Glomerular endothelial cell (primary cell): ENCODE measurements around the gene OR8K1. TPM values are rescaled to one million over a fixed set of nuclear protein-coding genes. Genes with fewer than 3 reads are reported as not detected.

ENCODE experiments used
- DNase-seq: peaks from one replicate; pipeline ENCODE4 v3.0.0-alpha.2; 2011; ENCODE audit warnings: low read depth, low spot score; ENCODE audit errors: extremely low read depth
- total RNA-seq: library from RNA; depleted of rRNA; stranded (reverse); fragments of >200 nt; gene quantifications from 2 replicates; pipeline ENCODE4 v1.2.3, GENCODE V29; 2015

The OR8K1 gene
- not detected in 2 replicates for total RNA-seq

DNA sequence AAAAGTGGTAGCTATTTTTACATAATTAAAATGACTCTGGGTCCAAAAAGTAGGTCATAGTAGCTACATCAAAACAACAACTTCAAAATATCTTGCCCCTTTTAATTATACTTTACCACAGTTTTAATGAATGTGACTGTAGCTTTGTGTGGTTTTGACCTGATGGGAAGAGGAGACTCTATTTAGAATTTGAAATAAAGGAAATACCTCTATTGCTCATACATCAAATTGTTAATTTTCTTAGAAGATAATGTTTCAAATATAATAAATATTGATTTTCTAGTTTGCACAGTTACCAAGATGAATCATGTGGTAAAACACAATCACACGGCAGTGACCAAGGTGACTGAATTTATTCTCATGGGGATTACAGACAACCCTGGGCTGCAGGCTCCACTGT is at the start of gene OR8K1:
TSS of gene OR8K1 (plus strand) at position 301 of the 400 bp plus-strand sequence. CDS start at position 301, 0 bp downstream.
- no peak for DNase-seq

DNA sequence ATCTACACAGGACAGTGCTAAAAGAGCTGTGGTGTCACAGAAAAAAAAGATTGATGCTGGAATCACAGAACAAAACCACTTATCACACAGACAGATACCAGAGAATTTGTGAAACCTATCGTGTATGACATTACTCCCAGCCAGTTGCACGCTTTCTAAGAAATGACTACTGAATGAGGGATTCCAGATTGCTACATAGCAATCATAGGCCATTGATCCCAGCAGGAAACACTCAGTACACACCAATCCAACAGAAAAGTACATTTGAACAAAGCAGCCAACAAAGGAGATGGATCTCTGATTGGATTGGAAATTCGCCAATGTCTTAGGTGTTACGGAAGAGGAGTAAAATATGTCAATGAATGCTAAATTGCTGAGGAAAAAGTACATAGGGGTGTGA is 48.9 kb upstream of the OR8K1 start:
- DNase-seq = no peak

DNA sequence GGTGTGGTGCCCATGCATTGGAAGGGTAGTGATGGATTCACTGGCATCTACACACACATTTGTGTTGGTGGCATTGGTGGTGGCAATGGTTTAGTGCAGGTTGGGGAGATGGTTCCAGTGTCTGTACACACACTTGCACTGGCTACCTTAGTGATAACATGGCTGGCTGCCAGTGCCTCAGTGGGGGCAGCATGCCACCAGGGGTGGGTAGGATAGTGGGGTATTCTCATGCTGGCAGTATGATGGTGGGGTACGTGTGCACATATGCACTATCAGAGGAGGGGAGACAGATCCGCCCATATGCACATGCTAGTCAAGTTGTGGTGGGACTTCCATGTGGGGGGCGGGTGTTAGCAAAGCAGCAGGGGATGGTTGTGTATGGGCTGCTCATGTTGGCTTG is 38.0 kb upstream of the OR8K1 start:
- no peak for DNase-seq

DNA sequence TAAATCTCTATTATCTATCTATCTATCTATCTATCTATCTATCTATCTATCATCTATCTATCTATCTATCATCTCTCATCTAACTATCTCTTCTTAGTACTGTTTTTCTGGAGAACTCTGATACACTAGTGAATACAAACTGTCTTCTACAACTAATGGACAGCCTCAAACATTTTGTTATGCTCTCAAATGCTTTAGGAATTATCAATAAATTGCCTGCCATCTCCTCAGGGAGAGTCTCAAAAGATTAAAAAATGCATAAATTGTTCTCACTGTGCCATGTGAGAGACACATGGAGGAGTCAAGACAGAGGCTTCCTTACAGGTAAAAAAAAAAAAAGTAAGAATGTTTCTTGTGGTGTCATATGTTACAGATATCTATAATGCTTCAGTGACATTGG is 31.0 kb upstream of the OR8K1 start, which contains the start of gene OR8K3:
TSS of gene OR8K3 (plus strand) at position 301 of the 400 bp plus-strand sequence. CDS start 3,163 bp downstream, outside the sequence.
- no peak for DNase-seq

DNA sequence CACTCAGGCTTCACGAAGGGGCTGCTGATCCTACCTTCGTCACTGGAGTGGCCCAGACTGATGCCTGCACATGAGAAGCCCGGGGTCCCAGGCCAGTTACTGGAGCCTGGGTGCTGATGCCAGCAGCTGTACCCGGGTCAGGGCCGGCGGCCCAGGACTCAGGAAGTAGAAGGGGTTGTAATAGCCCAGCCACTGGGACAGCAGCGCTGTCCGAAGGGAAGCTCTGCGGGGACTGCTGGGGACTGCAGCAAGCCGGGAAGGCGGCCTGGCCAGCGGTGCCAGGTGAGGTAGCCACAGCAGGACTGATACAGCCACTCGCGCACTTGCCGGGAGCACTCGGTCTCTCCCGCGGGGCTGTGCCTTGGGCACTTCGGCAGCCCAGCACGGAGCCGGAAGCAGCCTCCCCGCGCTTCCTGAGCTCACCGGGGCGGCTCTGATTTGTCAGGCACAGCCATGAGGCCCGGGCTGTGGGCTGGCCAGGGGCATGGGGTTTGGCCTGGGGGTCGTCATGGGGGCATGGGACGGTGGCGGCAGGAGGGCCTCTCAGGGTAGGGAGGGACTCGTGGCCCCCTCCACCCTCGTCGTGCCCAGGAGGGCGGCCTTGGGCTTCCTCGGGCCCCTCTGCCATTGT is 13.9 kb upstream of the OR8K1 start:
- DNase-seq = no peak

DNA sequence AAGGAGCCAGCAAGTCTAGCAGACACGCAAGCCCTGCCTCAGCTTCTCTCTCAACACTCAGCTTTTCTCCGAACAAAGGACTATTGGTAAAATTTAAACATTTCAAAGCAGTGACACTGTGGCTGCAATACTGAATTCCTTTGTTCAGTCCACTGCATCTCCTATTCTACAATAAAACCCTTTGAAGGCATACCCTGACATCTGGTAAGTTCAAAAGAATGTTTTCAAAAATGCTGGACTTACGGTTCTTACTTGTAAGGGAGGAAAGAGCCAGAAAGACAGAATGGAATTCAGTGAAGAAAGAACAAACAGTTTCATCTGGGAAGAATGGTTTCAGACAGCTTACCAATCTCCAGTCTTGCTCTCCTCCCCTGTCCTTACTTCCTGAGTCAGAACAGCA is 12.7 kb upstream of the OR8K1 start:
- DNase-seq = no peak

DNA sequence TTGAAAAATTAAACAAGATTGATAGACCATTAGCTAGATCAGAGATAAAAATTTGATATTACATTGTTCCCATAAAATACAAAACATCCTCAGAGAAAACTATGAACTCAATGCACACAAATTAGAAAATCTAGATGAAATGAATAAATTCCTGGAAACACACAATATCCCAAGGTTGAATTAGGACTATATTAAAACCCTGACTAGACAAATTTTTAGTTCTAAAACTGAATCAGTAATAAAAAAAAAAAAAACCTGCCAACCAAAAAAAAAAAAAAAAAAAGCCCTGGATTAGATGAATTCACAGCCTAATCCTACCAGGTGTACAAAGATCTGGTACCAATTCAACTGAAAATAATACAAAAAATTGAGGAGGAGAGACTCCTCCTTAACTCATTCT is 5.5 kb upstream of the OR8K1 start:
- DNase-seq = no peak

DNA sequence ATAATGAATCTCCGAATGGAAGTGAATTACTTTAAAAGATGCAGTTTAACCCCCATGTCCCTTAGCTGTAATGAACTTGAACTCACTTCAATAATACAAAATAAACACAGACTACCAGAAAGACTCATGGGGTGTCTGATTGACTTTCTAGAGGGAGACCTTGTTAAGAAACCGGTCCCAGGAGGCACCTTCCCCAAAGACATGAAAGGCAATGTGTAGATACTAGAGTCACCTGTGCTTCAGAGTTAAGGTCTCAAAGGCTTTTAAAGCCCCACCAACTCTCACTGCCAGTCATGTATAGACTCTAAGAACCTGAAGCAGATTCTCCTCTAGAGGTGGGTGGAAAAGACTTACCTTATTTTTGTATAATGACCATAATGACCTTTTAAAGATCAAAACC is 8.2 kb downstream of the OR8K1 start, which contains the start of gene OR8J1:
TSS of gene OR8J1 (plus strand) at position 301 of the 400 bp plus-strand sequence. CDS start 5,956 bp downstream, outside the sequence.
- DNase-seq = no peak

DNA sequence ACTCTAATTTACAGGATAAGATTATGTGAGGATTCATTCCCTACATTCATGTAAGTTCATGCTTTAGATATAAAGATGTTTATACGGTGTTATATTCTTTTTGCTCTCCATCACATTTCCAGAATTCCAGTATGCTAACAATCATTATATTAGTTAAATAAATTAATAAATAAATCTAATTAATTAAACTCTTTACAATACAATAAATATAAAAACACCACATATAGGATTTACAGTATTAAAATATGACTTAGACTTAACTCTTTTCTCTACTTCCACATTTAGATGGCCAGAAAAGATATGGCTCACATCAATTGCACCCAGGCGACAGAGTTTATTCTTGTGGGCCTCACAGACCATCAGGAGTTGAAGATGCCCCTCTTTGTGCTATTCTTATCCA is 29.5 kb downstream of the OR8K1 start, which contains the start of gene OR8U1:
TSS of gene OR8U1 (plus strand) at position 301 of the 400 bp plus-strand sequence. CDS start at position 301, 0 bp downstream.
- DNase-seq = no peak

DNA sequence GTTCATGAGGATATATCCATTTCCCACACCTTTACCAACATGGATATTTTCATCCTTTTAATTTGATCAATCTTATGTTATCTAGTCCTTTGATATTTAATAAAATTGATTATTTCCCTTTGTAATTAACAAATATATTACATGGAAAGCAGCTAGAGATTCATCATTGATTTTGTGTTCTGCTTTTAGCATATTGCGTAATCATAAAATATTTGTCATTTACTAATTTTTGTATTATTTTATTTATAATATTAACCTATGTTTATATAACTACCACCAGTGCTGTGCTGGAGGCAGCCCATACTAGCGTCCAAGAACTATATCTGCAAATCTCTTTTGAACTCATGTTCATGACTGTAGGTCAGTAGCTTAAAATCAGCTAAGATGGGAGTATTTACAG is 34.3 kb downstream of the OR8K1 start:
- DNase-seq = no peak

DNA sequence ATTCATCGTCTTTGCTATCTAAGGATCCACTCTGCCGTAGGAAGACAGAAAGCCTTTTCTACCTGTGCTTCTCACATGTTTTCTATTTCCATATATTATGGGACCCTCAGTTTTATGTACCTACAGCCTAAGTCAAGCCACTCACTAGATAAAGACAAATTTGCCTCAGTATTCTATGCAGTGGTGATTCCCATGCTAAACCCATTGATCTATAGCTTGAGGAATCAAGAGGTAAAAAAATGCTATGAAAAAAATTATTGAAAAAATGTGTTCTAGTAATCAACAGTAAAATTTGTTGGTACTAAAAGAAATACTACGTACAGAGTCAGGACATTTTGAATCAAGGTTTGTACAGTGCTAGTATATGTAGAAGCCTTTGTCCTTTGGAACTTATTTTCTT is 48.5 kb downstream of the OR8K1 start:
- no peak for DNase-seq

DNA sequence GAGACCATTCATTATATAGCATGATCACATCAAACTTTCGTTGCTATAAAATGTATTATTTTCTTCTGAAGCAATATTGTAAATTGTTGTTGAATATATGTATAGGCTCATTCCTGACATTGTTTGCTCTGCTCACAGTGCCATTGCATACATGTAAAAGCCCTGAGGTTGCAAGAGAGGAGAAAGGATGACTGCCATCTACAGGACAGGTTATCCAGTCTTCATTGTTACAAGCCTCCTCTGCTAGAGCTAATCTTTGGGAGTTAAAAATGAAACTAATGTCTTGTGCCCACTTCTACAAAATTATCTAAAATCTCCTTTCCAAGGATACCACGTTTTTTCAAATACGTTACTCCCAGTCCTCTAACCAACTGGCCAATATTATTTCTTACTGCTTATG is 50.2 kb downstream of the OR8K1 start:
- no peak for DNase-seq

Other genes with a start within 250 kb of the OR8K1 start
- not detected in 2 replicates for gene OR8H2, start 242.4 kb upstream of the OR8K1 start, total RNA-seq
- gene OR8H3, start 223.7 kb upstream of the OR8K1 start, total RNA-seq = not detected in 2 replicates
- not detected in 2 replicates for gene OR8J3, start 205.8 kb upstream of the OR8K1 start, total RNA-seq
- gene OR8K5, start 185.7 kb upstream of the OR8K1 start, total RNA-seq = not detected in 2 replicates
- gene OR5J2, start 169.4 kb upstream of the OR8K1 start, total RNA-seq = not detected in 2 replicates
- not detected in 2 replicates for gene OR5T2, start 111.8 kb upstream of the OR8K1 start, total RNA-seq
- gene OR5T3, start 93.8 kb upstream of the OR8K1 start, total RNA-seq = not detected in 2 replicates
- gene OR5T1, start 71.9 kb upstream of the OR8K1 start, total RNA-seq = not detected in 2 replicates
- gene OR8H1, start 53.8 kb upstream of the OR8K1 start, total RNA-seq = not detected in 2 replicates
- not detected in 2 replicates for gene OR8K3, start 30.9 kb upstream of the OR8K1 start, total RNA-seq
- not detected in 2 replicates for gene OR8J1, start 8.3 kb downstream of the OR8K1 start, total RNA-seq
- not detected in 2 replicates for gene OR8U1, start 29.6 kb downstream of the OR8K1 start, total RNA-seq
- not detected in 2 replicates for gene OR5AL1, start 66.7 kb downstream of the OR8K1 start, total RNA-seq
- not detected in 2 replicates for gene OR5M3, start 127.3 kb downstream of the OR8K1 start, total RNA-seq
- not detected in 2 replicates for gene OR5M8, start 145.3 kb downstream of the OR8K1 start, total RNA-seq
- gene OR5M11, start 197.2 kb downstream of the OR8K1 start, total RNA-seq = not detected in 2 replicates
- gene OR5M10, start 231.7 kb downstream of the OR8K1 start, total RNA-seq = not detected in 2 replicates